Upper lobe of right lung (tissue), 1 donor: Measurements from ENCODE around the gene IQCH. TPM values are rescaled to one million over a fixed set of nuclear protein-coding genes. Genes with fewer than 3 reads are reported as not detected.

Experiments used
- ATAC-seq: fragments of 200-7000 bp; cut with Tn5 transposase; one replicate; pipeline ENCODE4 v1.9.1; 2020; ENCODE audit warnings: mild to moderate bottlenecking, moderate library complexity
- DNase-seq: peaks from one replicate; pipeline ENCODE4 v3.0.0-alpha.2; 2020
- H3K27ac ChIP-seq: fragments of 200-600 bp; one replicate; pipeline ENCODE4 v1.8.0; 2022
- H3K27me3 ChIP-seq: fragments of 200-600 bp; one replicate; pipeline ENCODE4 v1.8.0; 2022; ENCODE audit warnings: mild to moderate bottlenecking
- H3K36me3 ChIP-seq: fragments of 200-600 bp; one replicate; pipeline ENCODE4 v1.8.0; 2022
- H3K4me1 ChIP-seq: fragments of 200-600 bp; one replicate; pipeline ENCODE4 v1.8.0; 2022
- H3K4me3 ChIP-seq: fragments of 200-600 bp; one replicate; pipeline ENCODE4 v1.8.0; 2022; ENCODE audit warnings: mild to moderate bottlenecking
- H3K9me3 ChIP-seq: fragments of 200-600 bp; one replicate; pipeline ENCODE4 v1.8.0; 2022
- CTCF ChIP-seq: fragments of 200-600 bp; IDR thresholded peaks from one replicate; pipeline ENCODE4 v1.8.0; 2022; ENCODE audit warnings: antibody characterized with exemption
- intact Hi-C: fragments of 100-400 bp; cut with DNase I; formaldehyde crosslinking; loops from one replicate; pipeline ENCODE4 v1.11.0; 2022
- total RNA-seq: library from RNA; stranded (reverse); fragmentation: NEBNext Ultra II Directional; extraction: Animal tissue kit (Norgen Biotek cat#: 25700); gene quantifications from one replicate; pipeline ENCODE4 v1.2.1, GENCODE V29; 2021
- donor health status: DM: no; HTN: yes; CAD: no; lungs with severe emphysema.

Gene IQCH
- total RNA-seq, 1 donor from 2014 or later = 0.93 TPM

GRCh38 chr15:67403428-67404154, 149.0 kb downstream of the IQCH start:
- Histone ChIP-seq H3K4me3 (no peak overlapping the region), H3K9me3 (no peaks in the 10 kb centered on the region), H3K27me3 (no peaks in the 10 kb centered on the region), H3K4me1 (no peaks in the 10 kb centered on the region), H3K36me3 (no peaks in the 10 kb centered on the region), H3K27ac (no peak overlapping the region)
- no peak for DNase-seq
- no peak for ATAC-seq
- intact Hi-C loops = no loop called here
- TF ChIP-seq CTCF = no peak

- H3K27ac ChIP-seq = no peak overlapping the region
- intact Hi-C loops = no loop called here
- H3K27me3 ChIP-seq = no peaks in the 10 kb centered on the region
- no peaks in the 10 kb centered on the region for H3K4me1 ChIP-seq
- DNase-seq = no peak
- TF ChIP-seq CTCF = no peak
- H3K4me3 ChIP-seq = no peak overlapping the region
- H3K36me3 ChIP-seq = no peaks in the 10 kb centered on the region
- peak; percentile 17 for ATAC-seq
- H3K9me3 ChIP-seq = no peaks in the 10 kb centered on the region
Observed at GRCh38 chr15:67405208-67406191, 150.9 kb downstream of the IQCH start.

- intact Hi-C loops = no loop called here
- no peak overlapping the region for H3K27ac ChIP-seq
- H3K4me1 ChIP-seq = no peaks in the 10 kb centered on the region
- H3K9me3 ChIP-seq = no peaks in the 10 kb centered on the region
- no peak overlapping the region for H3K4me3 ChIP-seq
- H3K36me3 ChIP-seq = no peaks in the 10 kb centered on the region
- ATAC-seq = no peak
- TF ChIP-seq CTCF = no peak
- DNase-seq = no peak
- H3K27me3 ChIP-seq = no peaks in the 10 kb centered on the region
Observed at GRCh38 chr15:67406257-67406861, 151.8 kb downstream of the IQCH start.

- H3K9me3 ChIP-seq = no peaks in the 10 kb centered on the region
- no peak overlapping the region for H3K27ac ChIP-seq
- no peaks in the 10 kb centered on the region for H3K4me1 ChIP-seq
- TF ChIP-seq CTCF = no peak
- ATAC-seq (no peak), DNase-seq (no peak)
- no peaks in the 10 kb centered on the region for H3K36me3 ChIP-seq
- no peak overlapping the region for H3K4me3 ChIP-seq
- no peaks in the 10 kb centered on the region for H3K27me3 ChIP-seq
- intact Hi-C loops = no loop called here
Observed at GRCh38 chr15:67407786-67408185, 153.2 kb downstream of the IQCH start.

GRCh38 chr15:67409175-67409574, 154.6 kb downstream of the IQCH start:
- no peaks in the 10 kb centered on the region for H3K4me1 ChIP-seq
- H3K9me3 ChIP-seq = no peaks in the 10 kb centered on the region
- no peak overlapping the region for H3K4me3 ChIP-seq
- intact Hi-C loops = no loop called here
- H3K27me3 ChIP-seq = no peaks in the 10 kb centered on the region
- no peak for TF ChIP-seq CTCF
- H3K27ac ChIP-seq = no peak overlapping the region
- H3K36me3 ChIP-seq = no peaks in the 10 kb centered on the region
- ATAC-seq (no peak), DNase-seq (no peak)
